Cardiac muscle cell (in vitro differentiated cells and primary cell): ENCODE data around the gene DNAAF1. TPM values are rescaled to one million over a fixed set of nuclear protein-coding genes. Genes with fewer than 3 reads are reported as not detected.

Experiments
- DNase-seq, 2 donors: peaks; one replicate each; pipeline versions ENCODE4 v3.0.0 to v3.0.0-alpha.2; 2010 to 2017; ENCODE audit warnings: low read depth in 1 of 2, low spot score in 1 of 2
- H3K27ac ChIP-seq: fragments of 200-600 bp; sonication (generic); 2 replicates; pipeline ENCODE4 v1.5.1; 2016
- H3K27me3 ChIP-seq: fragments of 200-600 bp; sonication (generic); 2 replicates; pipeline ENCODE4 v1.6.0; 2016; ENCODE audit warnings: control low read depth
- H3K36me3 ChIP-seq: fragments of 200-600 bp; sonication (generic); 2 replicates; pipeline ENCODE4 v1.5.1; 2016; ENCODE audit warnings: control low read depth
- H3K4me1 ChIP-seq: fragments of 200-600 bp; sonication (generic); 2 replicates; pipeline ENCODE4 v1.8.1; 2017; ENCODE audit warnings: low read depth, mild to moderate bottlenecking, mixed run types
- H3K4me3 ChIP-seq: fragments of 200-600 bp; sonication (generic); 2 replicates; pipeline ENCODE4 v1.5.1; 2016; ENCODE audit warnings: mild to moderate bottlenecking
- H3K9me3 ChIP-seq: fragments of 200-600 bp; sonication (generic); 2 replicates; pipeline ENCODE4 v1.5.1; 2017; ENCODE audit warnings: low read depth, mild to moderate bottlenecking, control low read depth
- polyA plus RNA-seq: library from polyadenylated mRNA; unstranded; fragments of >200 nt; fragmentation: Nextera tagmentation; extraction: Ambion mirVana; gene quantifications from 2 replicates; pipeline ENCODE4 v1.2.1, GENCODE V29; 2016
- total RNA-seq: library from RNA; depleted of rRNA; stranded (reverse); fragments of >200 nt; gene quantifications from 2 replicates; pipeline ENCODE4 v1.2.3, GENCODE V29; 2016
- TF ChIP-seq, protein P1 (sequence below): IDR thresholded peaks from 2 replicates; pipeline ENCODE4 v1.5.1; 2012; ENCODE audit warnings: low read depth, mild to moderate bottlenecking, low read length

The DNAAF1 gene
- total and polyA plus RNA-seq, 2 experiments from 2014 or later, result 0.51 to 0.82 TPM

DNA sequence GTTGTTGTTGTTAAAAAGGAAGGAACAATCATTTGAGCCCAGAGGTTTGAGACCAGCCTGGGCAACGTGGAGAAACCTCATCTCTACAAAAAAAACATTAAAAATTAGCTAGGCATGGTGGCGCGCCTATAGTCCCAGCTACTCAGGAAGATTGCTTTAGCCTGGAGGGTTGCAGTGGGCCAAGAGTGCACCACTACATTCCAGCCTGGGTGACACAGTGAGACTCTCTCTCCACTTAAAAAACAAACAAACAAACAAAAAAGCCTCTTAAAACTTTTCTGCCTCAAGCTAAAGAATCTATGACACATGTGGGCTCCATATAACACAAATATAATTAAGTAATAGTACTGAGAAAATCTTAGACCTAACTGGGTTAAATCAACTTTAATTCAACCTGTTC is 40.9 kb upstream of the DNAAF1 start:
- Histone ChIP-seq H3K27ac (no peak overlapping the region), H3K4me1 (no peaks in the 10 kb centered on the region), H3K36me3 (peaks cover 11% of the 10 kb centered on the region), H3K9me3 (no peaks in the 10 kb centered on the region), H3K4me3 (no peak overlapping the region), H3K27me3 (no peaks in the 10 kb centered on the region)
- TF ChIP-seq, protein P1, sequence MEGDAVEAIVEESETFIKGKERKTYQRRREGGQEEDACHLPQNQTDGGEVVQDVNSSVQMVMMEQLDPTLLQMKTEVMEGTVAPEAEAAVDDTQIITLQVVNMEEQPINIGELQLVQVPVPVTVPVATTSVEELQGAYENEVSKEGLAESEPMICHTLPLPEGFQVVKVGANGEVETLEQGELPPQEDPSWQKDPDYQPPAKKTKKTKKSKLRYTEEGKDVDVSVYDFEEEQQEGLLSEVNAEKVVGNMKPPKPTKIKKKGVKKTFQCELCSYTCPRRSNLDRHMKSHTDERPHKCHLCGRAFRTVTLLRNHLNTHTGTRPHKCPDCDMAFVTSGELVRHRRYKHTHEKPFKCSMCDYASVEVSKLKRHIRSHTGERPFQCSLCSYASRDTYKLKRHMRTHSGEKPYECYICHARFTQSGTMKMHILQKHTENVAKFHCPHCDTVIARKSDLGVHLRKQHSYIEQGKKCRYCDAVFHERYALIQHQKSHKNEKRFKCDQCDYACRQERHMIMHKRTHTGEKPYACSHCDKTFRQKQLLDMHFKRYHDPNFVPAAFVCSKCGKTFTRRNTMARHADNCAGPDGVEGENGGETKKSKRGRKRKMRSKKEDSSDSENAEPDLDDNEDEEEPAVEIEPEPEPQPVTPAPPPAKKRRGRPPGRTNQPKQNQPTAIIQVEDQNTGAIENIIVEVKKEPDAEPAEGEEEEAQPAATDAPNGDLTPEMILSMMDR, result no peak
- no peak for DNase-seq

DNA sequence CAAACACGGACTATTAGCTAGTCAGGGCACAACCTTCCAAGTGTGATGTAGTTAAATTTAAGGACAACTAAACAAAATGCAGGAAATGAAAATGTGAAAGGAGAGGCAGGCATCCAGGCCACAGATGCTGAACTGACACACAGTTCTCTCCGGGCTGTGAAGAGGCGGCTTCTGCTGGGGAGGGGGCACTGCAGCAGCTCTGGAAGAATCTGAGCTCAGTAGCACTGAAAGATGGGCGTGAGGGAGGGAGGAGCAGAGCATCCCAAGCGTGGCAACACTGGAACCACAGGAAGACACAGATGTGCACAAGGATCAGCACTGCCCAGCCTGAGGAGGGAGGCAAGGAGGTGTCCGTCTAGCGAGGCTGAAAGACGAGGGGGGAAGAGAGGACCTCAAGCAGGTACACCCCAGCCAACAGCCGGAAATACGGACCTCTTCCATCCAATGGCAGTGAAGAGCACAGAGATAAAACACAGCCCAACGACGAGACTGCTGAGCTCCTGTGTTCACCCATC is 39.8 kb upstream of the DNAAF1 start:
- Histone ChIP-seq H3K27me3 (no peaks in the 10 kb centered on the region), H3K9me3 (no peaks in the 10 kb centered on the region), H3K36me3 (peaks cover 5% of the 10 kb centered on the region), H3K4me3 (no peak overlapping the region), H3K27ac (no peak overlapping the region), H3K4me1 (peaks cover 5% of the 10 kb centered on the region)
- no peak for DNase-seq
- TF ChIP-seq, protein P1, result no peak

DNA sequence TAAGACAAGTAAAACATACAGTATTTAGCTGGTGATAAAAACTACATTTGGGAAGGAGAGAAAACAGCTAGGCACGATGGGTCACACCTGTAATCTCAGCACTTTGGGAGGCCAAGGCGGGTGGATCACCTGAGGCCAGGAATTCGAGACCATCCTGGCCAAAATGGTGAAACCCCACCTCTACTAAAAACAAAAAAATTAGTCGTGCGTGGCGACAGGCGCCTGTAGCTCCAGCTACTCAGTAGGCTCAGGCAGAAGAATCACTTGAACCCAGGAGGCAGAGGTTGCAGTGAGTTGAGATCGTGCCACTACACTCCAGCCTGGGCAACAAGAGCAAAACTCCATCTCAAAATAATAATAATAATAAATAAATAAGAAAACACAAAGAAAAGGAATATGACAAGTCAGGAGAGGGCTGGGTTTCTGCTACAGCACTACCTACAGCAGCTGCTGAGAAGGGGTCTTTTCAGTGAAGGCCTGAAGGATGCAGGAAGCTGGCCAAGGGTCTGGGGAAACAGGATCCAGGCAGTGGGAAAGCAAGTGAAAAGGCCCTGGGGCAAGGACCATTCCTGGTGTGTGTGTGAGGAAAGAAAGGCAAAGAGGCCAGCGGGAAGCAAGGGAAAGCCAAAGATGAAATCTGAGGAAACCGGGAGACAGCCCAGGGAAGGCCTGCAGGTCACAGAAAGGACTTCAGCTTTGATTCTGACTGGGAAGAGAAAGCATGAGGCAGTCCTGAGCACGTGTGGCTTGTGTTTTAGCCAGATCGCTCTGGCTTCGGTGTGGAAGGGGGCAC is 39.0 kb upstream of the DNAAF1 start:
- DNase-seq, result no peak
- Histone ChIP-seq H3K36me3 (peaks cover 5% of the 10 kb centered on the region), H3K27ac (no peak overlapping the region), H3K9me3 (no peaks in the 10 kb centered on the region), H3K27me3 (no peaks in the 10 kb centered on the region), H3K4me3 (no peak overlapping the region), H3K4me1 (peaks cover 5% of the 10 kb centered on the region)
- TF ChIP-seq, protein P1, result no peak

DNA sequence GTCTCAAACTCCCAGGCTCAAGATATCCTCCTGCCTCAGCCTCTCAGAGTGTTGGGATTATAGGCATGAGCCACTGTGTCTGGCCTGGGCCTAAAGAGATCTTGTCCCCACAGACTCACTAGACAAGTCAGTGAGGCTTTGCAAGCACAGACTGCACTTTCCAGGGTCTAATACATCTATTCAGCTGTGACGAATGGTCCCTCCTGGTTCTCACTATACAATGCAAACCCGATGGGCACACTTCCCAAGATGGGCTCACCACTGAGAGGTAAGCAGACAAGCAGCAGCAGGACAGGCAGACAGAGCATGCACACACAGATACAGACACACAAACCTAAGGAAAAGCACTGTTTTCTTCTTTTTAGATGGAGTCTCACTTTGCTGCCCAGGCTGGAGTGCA is 37.2 kb upstream of the DNAAF1 start:
- Histone ChIP-seq H3K27me3 (no peaks in the 10 kb centered on the region), H3K9me3 (no peaks in the 10 kb centered on the region), H3K36me3 (no peaks in the 10 kb centered on the region), H3K27ac (no peak overlapping the region), H3K4me1 (peaks cover 5% of the 10 kb centered on the region), H3K4me3 (no peak overlapping the region)
- no peak for DNase-seq
- TF ChIP-seq, protein P1, result no peak

DNA sequence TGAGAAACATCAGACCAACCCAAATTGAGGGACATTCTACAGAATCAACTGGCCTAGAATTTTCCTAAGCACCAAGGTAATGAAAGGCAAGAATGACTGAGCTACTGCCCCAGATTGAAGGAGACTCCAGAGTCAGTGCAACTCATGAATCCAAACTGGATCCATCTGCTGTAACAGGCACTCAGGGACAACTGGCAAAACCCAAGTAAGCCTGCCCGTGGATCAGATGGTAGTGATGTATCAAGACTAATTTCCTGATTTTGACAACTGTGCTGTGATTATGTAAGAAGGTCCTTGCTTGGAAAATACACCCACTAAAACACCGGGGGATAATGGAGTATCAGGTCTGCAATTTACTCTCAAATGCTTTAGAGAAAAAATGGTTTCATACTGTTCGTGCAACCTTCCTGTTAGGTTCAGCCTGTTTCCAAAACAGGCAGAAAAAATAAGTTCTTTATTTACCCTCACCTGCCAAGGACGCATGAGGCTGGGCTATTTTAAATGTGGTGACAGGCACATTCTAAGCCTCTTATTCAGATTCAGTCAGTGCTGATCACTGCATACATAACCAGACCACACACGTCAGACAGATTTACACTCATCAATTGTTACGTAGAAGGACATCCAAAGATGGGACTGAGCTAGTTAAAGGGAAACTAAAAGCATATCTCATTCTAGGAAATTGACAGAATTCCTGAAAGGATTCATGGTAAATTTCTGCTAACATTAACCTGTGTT is 35.3 kb upstream of the DNAAF1 start:
- H3K27ac ChIP-seq, result no peak overlapping the region
- no peak for DNase-seq
- peaks cover 5% of the 10 kb centered on the region for H3K4me1 ChIP-seq
- no peak overlapping the region for H3K4me3 ChIP-seq
- no peaks in the 10 kb centered on the region for H3K36me3 ChIP-seq
- TF ChIP-seq, protein P1, result no peak
- H3K27me3 ChIP-seq, result no peaks in the 10 kb centered on the region
- H3K9me3 ChIP-seq, result no peaks in the 10 kb centered on the region
